BE2C (cell line): Measurements from ENCODE around the gene ZBTB18.

Experiments
- DNase-seq: peaks from one replicate; pipeline ENCODE4 v3.0.0-alpha.2; 2020
- H3K27me3 ChIP-seq: fragments of 250-450 bp; sonication (Bioruptor Pico); 2 replicates; pipeline ENCODE4 v1.5.1; 2020; ENCODE audit warnings: mild to moderate bottlenecking
- H3K36me3 ChIP-seq: fragments of 250-450 bp; sonication (Bioruptor Pico); 2 replicates; pipeline ENCODE4 v1.5.1; 2020; ENCODE audit warnings: mild to moderate bottlenecking
- H3K4me1 ChIP-seq: fragments of 250-450 bp; sonication (Bioruptor Pico); 2 replicates; pipeline ENCODE4 v1.5.1; 2020
- H3K4me3 ChIP-seq: 2 replicates; pipeline ENCODE4 v1.5.1; 2011; ENCODE audit warnings: low read depth, low read length
- H3K9me3 ChIP-seq: fragments of 250-450 bp; sonication (Bioruptor Pico); 2 replicates; pipeline ENCODE4 v1.5.1; 2020
- CTCF ChIP-seq: IDR thresholded peaks from 2 replicates; pipeline ENCODE4 v1.5.1; 2012; ENCODE audit warnings: mild to moderate bottlenecking, low read depth, low read length

The ZBTB18 gene

GRCh38 chr1:244094880-244095528 lies 43.9 kb downstream of the ZBTB18 start:
- no peak for DNase-seq
- Histone ChIP-seq H3K4me1 (no peaks in the 10 kb centered on the region; the same call in 1 of the 2 replicates), H3K9me3 (peaks cover 2% of the 10 kb centered on the region; the same call in 1 of the 2 replicates), H3K27me3 (no peaks in the 10 kb centered on the region), H3K4me3 (no peak overlapping the region), H3K36me3 (no peaks in the 10 kb centered on the region)
- TF ChIP-seq CTCF = no peak

GRCh38 chr1:244095529-244095911 lies 44.4 kb downstream of the ZBTB18 start:
- Histone ChIP-seq H3K27me3 (no peaks in the 10 kb centered on the region), H3K4me1 (no peaks in the 10 kb centered on the region; the same call in 1 of the 2 replicates), H3K4me3 (no peak overlapping the region), H3K36me3 (no peaks in the 10 kb centered on the region), H3K9me3 (peaks cover 2% of the 10 kb centered on the region; the same call in 1 of the 2 replicates)
- no peak for TF ChIP-seq CTCF
- DNase-seq = no peak

- no peak for TF ChIP-seq CTCF
- Histone ChIP-seq H3K9me3 (peaks cover 2% of the 10 kb centered on the region; the same call in 1 of the 2 replicates), H3K4me1 (no peaks in the 10 kb centered on the region; the same call in 1 of the 2 replicates), H3K4me3 (no peak overlapping the region), H3K36me3 (no peaks in the 10 kb centered on the region), H3K27me3 (no peaks in the 10 kb centered on the region)
- no peak for DNase-seq
These were observed 45.1 kb downstream of the ZBTB18 start for GRCh38 chr1:244096066-244096610.

GRCh38 chr1:244096691-244097090 lies 45.6 kb downstream of the ZBTB18 start:
- Histone ChIP-seq H3K4me3 (no peak overlapping the region), H3K4me1 (no peaks in the 10 kb centered on the region; the same call in 1 of the 2 replicates), H3K36me3 (no peaks in the 10 kb centered on the region), H3K9me3 (peaks cover 2% of the 10 kb centered on the region; the same call in 1 of the 2 replicates), H3K27me3 (no peaks in the 10 kb centered on the region)
- no peak for TF ChIP-seq CTCF
- no peak for DNase-seq

GRCh38 chr1:244097523-244098405 lies 46.7 kb downstream of the ZBTB18 start:
- DNase-seq = no peak
- H3K27me3 ChIP-seq = no peaks in the 10 kb centered on the region
- TF ChIP-seq CTCF = no peak
- no peaks in the 10 kb centered on the region for H3K36me3 ChIP-seq
- no peak overlapping the region for H3K4me3 ChIP-seq
- H3K9me3 ChIP-seq = peaks cover 2% of the 10 kb centered on the region; the same call in 1 of the 2 replicates
- H3K4me1 ChIP-seq = no peaks in the 10 kb centered on the region; the same call in 1 of the 2 replicates
